Right atrium auricular region (tissue), 2 donors: ENCODE data around the gene JARID2. TPM values are rescaled to one million over a fixed set of nuclear protein-coding genes. Genes with fewer than 3 reads are reported as not detected.
"Not testable (repeated sequence)": the region's sequence is repeated elsewhere in the genome, so short reads cannot be mapped to it uniquely, and the experiment has no call there.

Experiments
- DNase-seq: peaks from one replicate; pipeline ENCODE4 v3.0.0-alpha.2; 2019; ENCODE audit warnings: low spot score
- H3K27ac ChIP-seq, 2 donors: fragments of 200-600 bp; sonication (generic); 1 replicate in 1 of 2; 2 replicates in 1 of 2; pipeline ENCODE4 v1.5.1; 2016 to 2019
- H3K27me3 ChIP-seq, 2 donors: fragments of 200-600 bp; sonication (generic); one replicate each; pipeline versions ENCODE4 v1.5.1 to v1.6.0; 2017 to 2019
- H3K36me3 ChIP-seq: fragments of 200-600 bp; sonication (generic); one replicate; pipeline ENCODE4 v1.5.1; 2016
- H3K4me1 ChIP-seq, 2 donors: fragments of 200-600 bp; sonication (generic); one replicate each; pipeline versions ENCODE4 v1.5.1 to v1.6.0; 2017 to 2019
- H3K4me3 ChIP-seq, 2 donors: fragments of 200-600 bp; sonication (generic); 1 replicate in 1 of 2; 2 replicates in 1 of 2; pipeline ENCODE4 v1.5.1; 2017 to 2019; ENCODE audit warnings: mild to moderate bottlenecking in 1 of 2, moderate library complexity in 1 of 2
- H3K9me3 ChIP-seq, 2 donors: fragments of 200-600 bp; sonication (generic); one replicate each; pipeline ENCODE4 v1.5.1; 2019
- CTCF ChIP-seq, 2 donors: fragments of 200-600 bp; sonication (generic); IDR thresholded peaks; one replicate each; pipeline ENCODE4 v1.5.1; 2019; ENCODE audit warnings: antibody characterized with exemption in 2 of 2
- total RNA-seq, 2 donors: library from RNA; depleted of rRNA; stranded (reverse); fragments of >200 nt; gene quantifications; one replicate each; pipeline ENCODE4 v1.1.0, GENCODE V29; 2016

The JARID2 gene
- total RNA-seq, 2 donors from 2014 or later, result 6.5 to 6.7 TPM

- Histone ChIP-seq H3K9me3 (no peaks in the 10 kb centered on the region), H3K36me3 (no peaks in the 10 kb centered on the region), H3K4me3 (no peak overlapping the region), H3K27ac (no peak overlapping the region), H3K27me3 (no peaks in the 10 kb centered on the region), H3K4me1 (peaks cover 0 to 65% of the 10 kb centered on the region in 2 donors)
- no peak for DNase-seq
- no peak for TF ChIP-seq CTCF (IDR thresholded peaks at IDR 0.05)
Observed at GRCh38 chr6:15294504-15294903, 48.6 kb downstream of the JARID2 start.

- Histone ChIP-seq H3K27ac (peak overlapping the region in 1 of 2 donors; percentile 12), H3K4me1 (peaks cover 0 to 78% of the 10 kb centered on the region in 2 donors), H3K36me3 (no peaks in the 10 kb centered on the region), H3K4me3 (no peak overlapping the region), H3K9me3 (no peaks in the 10 kb centered on the region), H3K27me3 (no peaks in the 10 kb centered on the region)
- no peak for TF ChIP-seq CTCF (IDR thresholded peaks at IDR 0.05)
- no peak for DNase-seq
Observed at GRCh38 chr6:15296249-15296648, 50.4 kb downstream of the JARID2 start.

GRCh38 chr6:15296735-15297134, 50.9 kb downstream of the JARID2 start:
- Histone ChIP-seq H3K27ac (peak overlapping the region in 1 of 2 donors; percentile 12), H3K4me3 (no peak overlapping the region), H3K36me3 (no peaks in the 10 kb centered on the region), H3K4me1 (peaks cover 0 to 83% of the 10 kb centered on the region in 2 donors), H3K27me3 (no peaks in the 10 kb centered on the region), H3K9me3 (no peaks in the 10 kb centered on the region)
- no peak for TF ChIP-seq CTCF (IDR thresholded peaks at IDR 0.05)
- DNase-seq, result no peak

GRCh38 chr6:15297167-15297566, 51.3 kb downstream of the JARID2 start:
- H3K27ac ChIP-seq, H3K9me3 ChIP-seq, H3K4me3 ChIP-seq, H3K36me3 ChIP-seq, DNase-seq, H3K27me3 ChIP-seq: not testable (repeated sequence)
- peaks cover 0 to 84% of the 10 kb centered on the region in 2 donors for H3K4me1 ChIP-seq

GRCh38 chr6:15297895-15298590, 52.2 kb downstream of the JARID2 start:
- peaks cover 0 to 76% of the 10 kb centered on the region in 2 donors for H3K4me1 ChIP-seq

More at GRCh38 chr6:15297895-15298590, 52.2 kb downstream of the JARID2 start:
- Histone ChIP-seq H3K9me3 (no peaks in the 10 kb centered on the region), H3K36me3 (no peaks in the 10 kb centered on the region), H3K27me3 (no peaks in the 10 kb centered on the region), H3K4me3 (no peak overlapping the region), H3K27ac (no peak overlapping the region)
- no peak for DNase-seq
- TF ChIP-seq CTCF (IDR thresholded peaks at IDR 0.05), result no peak
